Subcutaneous adipose tissue (tissue), 4 donors: Measurements from ENCODE around the gene ABCG1. TPM values are rescaled to one million over a fixed set of nuclear protein-coding genes. Genes with fewer than 3 reads are reported as not detected.

ENCODE experiments used
- CTCF ChIP-seq: fragments of 450-650 bp; IDR thresholded peaks from one replicate; pipeline ENCODE4 v1.5.1; 2016; ENCODE audit warnings: low read depth, mild to moderate bottlenecking, control low read depth, antibody characterized with exemption, moderate library complexity
- total RNA-seq, 4 donors: library from RNA; depleted of rRNA; stranded (reverse); fragments of >200 nt; gene quantifications; one replicate each; pipeline ENCODE4 v1.1.0, GENCODE V29; 2016

Gene ABCG1
- total RNA-seq, 4 donors from 2014 or later, result 8.6 to 34.7 (median 15.8) TPM

- TF ChIP-seq CTCF, result no peak
These were observed 16.6 kb upstream of the ABCG1 start for GRCh38 chr21:42202321-42202720.

- no peak for TF ChIP-seq CTCF
These were observed 15.6 kb upstream of the ABCG1 start for GRCh38 chr21:42203321-42203720.

- no peak for TF ChIP-seq CTCF
These were observed 15.0 kb upstream of the ABCG1 start for GRCh38 chr21:42203936-42204335.

- no peak for TF ChIP-seq CTCF
These were observed 11.5 kb upstream of the ABCG1 start for GRCh38 chr21:42207426-42207825.

GRCh38 chr21:42208036-42208435 lies 10.9 kb upstream of the ABCG1 start:
- no peak for TF ChIP-seq CTCF

GRCh38 chr21:42208801-42209490 lies 10.0 kb upstream of the ABCG1 start:
- TF ChIP-seq CTCF, result no peak

GRCh38 chr21:42209801-42210479 lies 9.0 kb upstream of the ABCG1 start:
- no peak for TF ChIP-seq CTCF
